H1 (cell line): ENCODE results near the gene NCAPG2. TPM values are rescaled to one million over a fixed set of nuclear protein-coding genes. Genes with fewer than 3 reads are reported as not detected.

Experiments
- CTCF ChIA-PET: fragments of 300-600 bp; sonication (Branson Sonifier 250); formaldehyde crosslinking; loops from one replicate; lab custom pipeline; 2021; ENCODE audit not compliant: partially characterized antibody; lab: Charles Lee
- POLR2A ChIA-PET: fragments of 300-600 bp; sonication (Branson Sonifier 250); formaldehyde crosslinking; loops from one replicate; lab custom pipeline; 2021; ENCODE audit warnings: inconsistent platforms; ENCODE audit not compliant: partially characterized antibody; lab: Charles Lee
- DNase-seq, 2 experiments: peaks; one replicate each; pipeline versions ENCODE4 v3.0.0 to v3.0.0-alpha.2; 2010 to 2022; ENCODE audit warnings: low spot score in 2 of 2, low read depth in 1 of 2, mixed read lengths in 1 of 2
- FAIRE-seq: peaks from 2 replicates; lab custom pipeline; 2011; peaks lifted over from hg19 to GRCh38; lab: Jason Lieb, UNC
- H2AFZ ChIP-seq: 2 replicates; pipeline ENCODE4 v1.8.1; 2012; ENCODE audit warnings: low read length, inconsistent platforms
- H2AK5ac ChIP-seq: 2 replicates; pipeline ENCODE4 v1.6.1; 2013; ENCODE audit warnings: low read depth, low read length
- H2BK120ac ChIP-seq: replicated peaks from 2 replicates; pipeline ENCODE3; 2013; ENCODE audit warnings: low read depth, low read length, inconsistent platforms
- H2BK12ac ChIP-seq: 2 replicates; pipeline ENCODE4 v1.6.1; 2013; ENCODE audit warnings: low read depth, low read length
- H2BK15ac ChIP-seq: 2 replicates; pipeline ENCODE4 v1.6.1; 2013; ENCODE audit warnings: low read length
- H2BK20ac ChIP-seq: 2 replicates; pipeline ENCODE4 v1.6.1; 2013; ENCODE audit warnings: low read length
- H2BK5ac ChIP-seq: 2 replicates; pipeline ENCODE4 v1.6.1; 2013; ENCODE audit warnings: low read depth, low read length
- H3K14ac ChIP-seq: 2 replicates; pipeline ENCODE4 v1.6.1; 2013; ENCODE audit warnings: inconsistent platforms; ENCODE audit not compliant: insufficient read length
- H3K18ac ChIP-seq: 2 replicates; pipeline ENCODE4 v1.6.1; 2013; ENCODE audit warnings: low read length; ENCODE audit errors: extremely low read depth
- H3K23ac ChIP-seq: 2 replicates; pipeline ENCODE4 v1.6.1; 2013; ENCODE audit warnings: inconsistent platforms; ENCODE audit not compliant: insufficient read length
- H3K23me2 ChIP-seq: 2 replicates; pipeline ENCODE4 v1.6.1; 2013; ENCODE audit warnings: low read depth, low read length
- H3K27ac ChIP-seq: 2 replicates; pipeline ENCODE4 v1.6.1; 2011; ENCODE audit warnings: low read depth, low read length, inconsistent platforms
- H3K27me3 ChIP-seq, 4 experiments: replicated peaks in 1 of 4; 1 replicate in 1 of 4; 2 replicates in 3 of 4; pipeline versions ENCODE4 v1.6.1 to v1.8.1; 2011 to 2013; ENCODE audit warnings: low read length in 3 of 4, mild to moderate bottlenecking in 3 of 4, inconsistent platforms in 2 of 4, mixed read lengths in 2 of 4, moderate library complexity in 1 of 4; ENCODE audit not compliant: control insufficient read depth in 3 of 4, insufficient read depth in 3 of 4; ENCODE audit errors: extremely low read depth in 1 of 4
- H3K36me3 ChIP-seq, 4 experiments: 2 replicates each; pipeline versions ENCODE4 v1.6.1 to v1.8.1; 2011 to 2013; ENCODE audit warnings: mild to moderate bottlenecking in 4 of 4, low read length in 3 of 4, moderate library complexity in 2 of 4, control low read depth in 1 of 4, inconsistent platforms in 1 of 4; ENCODE audit not compliant: insufficient read depth in 4 of 4, control insufficient read depth in 2 of 4
- H3K4ac ChIP-seq: replicated peaks from 2 replicates; pipeline ENCODE3; 2013; ENCODE audit warnings: low read length, low read depth, mixed read lengths, inconsistent platforms; ENCODE audit not compliant: insufficient read length
- H3K4me1 ChIP-seq, 4 experiments: replicated peaks in 1 of 4; 1 replicate in 1 of 4; 2 replicates in 3 of 4; pipeline versions ENCODE4 v1.6.1 to v1.8.1; 2011 to 2013; ENCODE audit warnings: low read length in 3 of 4, inconsistent platforms in 2 of 4, mixed read lengths in 1 of 4; ENCODE audit not compliant: insufficient read depth in 4 of 4, control insufficient read depth in 3 of 4
- H3K4me2 ChIP-seq, 2 experiments: 2 replicates each; pipeline versions ENCODE4 v1.6.1 to v1.8.1; 2011 to 2013; ENCODE audit warnings: low read depth in 2 of 2, low read length in 2 of 2, control low read depth in 1 of 2, inconsistent platforms in 1 of 2, mild to moderate bottlenecking in 1 of 2; ENCODE audit not compliant: insufficient read depth in 1 of 2
- H3K4me3 ChIP-seq, 4 experiments: fragments of 200-600, 300-600 bp in 1 of 4; sonication (generic), shearing (Covaris generic), sonication (Bioruptor Twin) in 1 of 4; 2 replicates each; pipeline versions ENCODE4 v1.5.1 to v1.8.1; 2011 to 2016; ENCODE audit warnings: low read length in 4 of 4, low read depth in 3 of 4, control low read depth in 2 of 4, inconsistent platforms in 2 of 4, mild to moderate bottlenecking in 2 of 4, mixed read lengths in 1 of 4, moderate library complexity in 1 of 4; ENCODE audit not compliant: insufficient read depth in 2 of 4; ENCODE audit errors: extremely low read depth in 1 of 4
- H3K56ac ChIP-seq: replicated peaks from 2 replicates; pipeline ENCODE3; 2013; ENCODE audit warnings: low read depth, mild to moderate bottlenecking, mixed read lengths, low read length, inconsistent platforms; ENCODE audit not compliant: insufficient read length
- H3K79me1 ChIP-seq: 2 replicates; pipeline ENCODE4 v1.6.1; 2013; ENCODE audit warnings: low read depth, low read length, control low read depth
- H3K79me2 ChIP-seq, 2 experiments: 2 replicates each; pipeline versions ENCODE4 v1.6.1 to v1.8.1; 2012 to 2013; ENCODE audit warnings: low read length in 2 of 2, mild to moderate bottlenecking in 2 of 2, inconsistent platforms in 1 of 2; ENCODE audit not compliant: insufficient read depth in 2 of 2, control insufficient read depth in 1 of 2
- H3K9ac ChIP-seq, 4 experiments: replicated peaks in 1 of 4; 1 replicate in 1 of 4; 2 replicates in 3 of 4; pipeline versions ENCODE4 v1.6.1 to v1.8.1; 2011 to 2013; ENCODE audit warnings: low read depth in 3 of 4, low read length in 3 of 4, control low read depth in 2 of 4, mild to moderate bottlenecking in 2 of 4, moderate library complexity in 2 of 4, inconsistent platforms in 1 of 4; ENCODE audit errors: extremely low read depth in 1 of 4
- H3K9me3 ChIP-seq, 2 experiments: 2 replicates each; pipeline versions ENCODE4 v1.6.1 to v1.8.1; 2012 to 2013; ENCODE audit warnings: mild to moderate bottlenecking in 2 of 2, moderate library complexity in 2 of 2, control low read depth in 1 of 2, inconsistent platforms in 1 of 2, low read depth in 1 of 2, low read length in 1 of 2, mixed read lengths in 1 of 2; ENCODE audit not compliant: insufficient read depth in 2 of 2
- H4K20me1 ChIP-seq, 2 experiments: replicated peaks in 1 of 2; 2 replicates each; pipeline versions ENCODE3 to v1.8.1; 2011 to 2013; ENCODE audit warnings: inconsistent platforms in 2 of 2, low read length in 2 of 2, mild to moderate bottlenecking in 1 of 2; ENCODE audit not compliant: insufficient read depth in 2 of 2, control insufficient read depth in 1 of 2
- H4K5ac ChIP-seq: 2 replicates; pipeline ENCODE4 v1.6.1; 2013; ENCODE audit warnings: low read length, low read depth, mixed read lengths, inconsistent platforms; ENCODE audit not compliant: insufficient read length
- H4K8ac ChIP-seq: 2 replicates; pipeline ENCODE4 v1.8.0; 2013; ENCODE audit warnings: mild to moderate bottlenecking, moderate library complexity, low read length, inconsistent platforms; ENCODE audit not compliant: insufficient read depth; ENCODE audit errors: extremely low read depth
- H4K91ac ChIP-seq: replicated peaks from 2 replicates; pipeline ENCODE3; 2013; ENCODE audit warnings: low read length, mixed read lengths, inconsistent platforms; ENCODE audit not compliant: insufficient read length
- ATF3 ChIP-seq: IDR thresholded peaks from 2 replicates; pipeline ENCODE4 v1.6.1; 2011; ENCODE audit warnings: low read depth, mild to moderate bottlenecking, low read length; ENCODE audit not compliant: insufficient read depth
- WGBS, 2 experiments: shearing (Covaris generic) in 1 of 2; methylation state at CpG; one replicate each; pipeline versions ENCODE4 v1.1.6 to v1.1.7; 2013 to 2015; ENCODE audit warnings: low lambda C conversion rate in 2 of 2, mixed read lengths in 2 of 2, inconsistent platforms in 1 of 2, low coverage in 1 of 2, missing lambda C conversion rate in 1 of 2; ENCODE audit not compliant: insufficient replicate concordance in 2 of 2, insufficient coverage in 1 of 2, insufficient read length in 1 of 2; ENCODE audit errors: extremely low coverage in 1 of 2, missing lambda C conversion rate in 1 of 2; 5-methylcytosine and 5-hydroxymethylcytosine counted together
- polyA plus RNA-seq, 7 experiments: library from polyadenylated mRNA; depleted of rRNA in 3 of 7; stranded (reverse) in 5 of 7; unstranded in 2 of 7; fragments of >200 nt in 5 of 7; fragments of 200-250 nt in 2 of 7; gene quantifications; 1 replicate in 5 of 7; 2 replicates in 1 of 7; 4 replicates in 1 of 7; pipeline versions ENCODE4 v1.2.1 to v1.2.3, GENCODE V29; 2011 to 2013; ENCODE audit warnings: missing spikeins in 2 of 7, mixed read lengths in 2 of 7
- total RNA-seq: library from RNA; stranded (reverse); fragmentation: NEBNext Ultra II Directional; extraction: Animal tissue kit (Norgen Biotek cat#: 25700); gene quantifications from 2 replicates; pipeline ENCODE4 v1.2.1, GENCODE V29; 2021

The NCAPG2 gene
- total and polyA plus RNA-seq, 2 of the 8 experiments (the other 6 are each of a cell fraction or from before 2014, with no cell fraction given) = 49.9 to 119 TPM

- H4K5ac ChIP-seq = no peak overlapping the region
- H3K4me3 ChIP-seq = no peak overlapping the region
- DNase-seq = peak in 1 of 2 experiments; percentile 27
- H3K79me1 ChIP-seq = no peaks in the 10 kb centered on the region
- no peak overlapping the region for H3K56ac ChIP-seq
- H2BK15ac ChIP-seq = no peak overlapping the region
- no peak overlapping the region for H2BK120ac ChIP-seq
- ChIA-PET CTCF (interaction anchor here (0.9 to 3.6 kb wide), 2 partner anchors 13 to 73 kb away, joined by 3 to 13 read pairs; no protein-coding TSS in a partner anchor), POLR2A (no interaction called here)
- no peak overlapping the region for H4K8ac ChIP-seq
- no peak overlapping the region for H4K91ac ChIP-seq
- WGBS, 2 experiments = 91% methylated on average over 9 of the region's 9 CpGs; no CpG with 5 or more reads in 1 of the 2 experiments
- H4K20me1 ChIP-seq = peaks cover 0 to 2% of the 10 kb centered on the region in 2 experiments
- no peak overlapping the region for H3K23ac ChIP-seq
- no peak overlapping the region for H3K14ac ChIP-seq
- H2AFZ ChIP-seq = no peak overlapping the region
- H2AK5ac ChIP-seq = no peak overlapping the region
- no peak overlapping the region for H2BK20ac ChIP-seq
- FAIRE-seq = no peak
- H3K27me3 ChIP-seq = no peaks in the 10 kb centered on the region
- H3K79me2 ChIP-seq = no peaks in the 10 kb centered on the region
- TF ChIP-seq ATF3 = no peak
- no peak overlapping the region for H2BK5ac ChIP-seq
- no peak overlapping the region for H3K9ac ChIP-seq
- no peak overlapping the region for H2BK12ac ChIP-seq
- no peaks in the 10 kb centered on the region for H3K23me2 ChIP-seq
- H3K4me2 ChIP-seq = no peak overlapping the region
- peaks cover 3 to 22% (median 6%) of the 10 kb centered on the region in 4 experiments; a peak in 7 of 8 replicates for H3K36me3 ChIP-seq
- H3K27ac ChIP-seq = no peak overlapping the region
- no peak overlapping the region for H3K18ac ChIP-seq
- no peaks in the 10 kb centered on the region for H3K4me1 ChIP-seq
- no peaks in the 10 kb centered on the region for H3K9me3 ChIP-seq
- H3K4ac ChIP-seq = no peak overlapping the region
Measured at GRCh38 chr7:158746957-158747356, 42.4 kb upstream of the NCAPG2 start.
